Head of caudate nucleus (tissue), 42 donors: ENCODE results near the gene SRC.
A peak's percentile ranks its signal among the peaks of the same experiment; 100 is the strongest.

Source experiments
- DNase-seq, 42 donors: peaks; one replicate each; pipeline versions ENCODE4 v3.0.0 to v3.0.0-alpha.2; 2020 to 2021; ENCODE audit warnings: mixed read lengths in 7 of 42
- intact Hi-C: fragments of 100-400 bp; cut with DNase I; formaldehyde crosslinking; loops from one replicate; pipeline ENCODE4 v1.15.0; 2022

The SRC gene

DNA sequence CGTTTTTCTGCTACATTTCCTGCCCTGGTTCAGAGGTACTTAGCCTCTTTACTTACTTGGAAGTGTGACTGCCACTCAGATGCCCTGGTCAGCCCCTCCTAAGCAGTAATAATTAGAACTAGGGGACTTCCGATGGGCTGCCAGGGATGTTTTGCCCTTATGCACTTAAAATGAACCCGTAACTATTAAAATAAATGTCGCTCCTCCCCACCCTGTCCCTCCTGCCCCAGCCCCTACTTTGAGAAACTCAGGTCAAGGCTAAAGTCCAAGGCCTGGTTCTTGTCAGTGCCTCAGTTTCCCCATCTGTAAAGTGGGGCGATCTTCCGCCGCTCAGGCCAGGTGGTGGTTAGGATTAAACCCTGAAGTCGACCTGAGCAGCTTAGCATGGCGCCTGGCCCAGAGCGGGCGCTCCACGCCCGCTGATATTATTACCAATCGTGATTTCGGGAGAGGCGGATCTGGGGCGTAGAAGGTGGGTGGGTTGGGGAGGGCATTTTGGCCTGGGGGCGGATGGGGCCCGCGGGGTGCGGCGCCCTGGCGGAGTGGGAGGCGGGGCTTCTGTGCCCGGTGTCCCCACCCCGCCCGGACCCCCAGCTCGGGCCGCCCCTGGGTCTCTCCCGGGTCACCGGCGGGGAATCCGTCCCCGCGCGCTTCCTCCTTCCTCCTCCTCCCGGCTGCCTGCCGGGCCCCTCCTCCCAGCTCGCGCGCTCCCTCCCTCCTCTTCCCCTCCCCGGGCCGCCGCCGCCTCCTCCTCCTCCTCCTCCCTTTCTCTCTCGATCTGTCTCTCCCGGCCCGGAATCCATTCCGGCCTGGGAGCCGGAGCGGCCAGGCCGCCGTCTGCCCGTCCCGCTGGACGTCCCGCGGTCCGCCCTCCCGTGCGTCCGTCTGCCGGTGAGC lies at the start of gene SRC:
SRC (plus strand) TSS at position 802 of the 897 bp plus-strand sequence. CDS start 38,014 bp downstream, outside the sequence.
- intact Hi-C loops: no loop called here
- peak; percentile 35 to 92 (median 76) for DNase-seq

DNA sequence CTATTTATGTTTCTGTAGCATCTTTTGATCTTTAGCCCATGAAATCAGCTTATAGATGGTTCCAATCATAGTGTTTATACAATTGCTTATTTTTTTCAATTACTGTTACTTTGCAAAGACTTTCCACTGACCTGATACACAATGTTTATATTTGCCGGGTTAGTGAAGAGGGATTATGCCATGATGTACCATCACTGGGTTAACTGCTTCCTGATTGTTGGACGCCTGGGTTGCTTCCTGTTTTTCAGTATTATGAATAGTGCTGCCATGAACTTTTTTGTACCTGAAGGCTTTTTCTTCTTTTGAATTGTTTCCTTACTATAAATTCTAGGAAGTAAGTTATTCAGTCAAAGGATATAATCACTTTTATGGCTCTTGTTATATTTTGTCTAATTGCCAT lies 49.6 kb upstream of the SRC start:
- intact Hi-C loops: no loop called here
- no peak for DNase-seq

DNA sequence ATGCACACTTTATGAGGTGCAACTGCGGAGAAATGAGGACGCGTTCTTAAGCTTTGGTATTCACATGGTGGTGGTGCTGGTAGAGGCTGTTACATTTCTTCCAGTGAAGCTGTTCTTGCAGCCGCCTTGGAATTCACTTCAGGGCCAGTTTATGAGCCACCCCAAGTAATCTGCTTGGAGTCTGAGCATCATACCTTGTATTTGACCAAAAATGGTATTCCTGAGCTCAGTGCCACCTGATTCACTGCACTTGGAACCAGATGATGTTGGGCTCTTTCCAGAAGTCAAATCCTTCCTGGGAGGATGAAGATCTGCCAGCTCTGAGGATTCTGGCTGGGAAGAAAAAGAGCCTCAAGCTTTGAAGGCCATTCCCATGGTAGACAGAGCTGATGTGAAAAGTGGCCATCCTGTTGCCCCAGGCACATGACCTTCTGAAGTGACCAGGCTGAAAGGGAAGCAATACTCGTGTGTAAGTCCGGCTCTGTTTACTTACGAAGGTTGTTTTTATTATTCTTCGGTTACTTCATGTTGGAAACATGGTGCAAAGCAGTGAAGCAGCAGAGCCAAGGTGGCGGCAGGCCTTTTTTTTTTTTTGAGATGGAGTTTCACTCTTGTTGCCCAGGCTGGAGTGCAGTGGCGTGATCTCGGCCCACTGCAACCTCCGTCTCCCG lies 48.7 kb upstream of the SRC start:
- DNase-seq: no peak
- intact Hi-C loops: no loop called here

DNA sequence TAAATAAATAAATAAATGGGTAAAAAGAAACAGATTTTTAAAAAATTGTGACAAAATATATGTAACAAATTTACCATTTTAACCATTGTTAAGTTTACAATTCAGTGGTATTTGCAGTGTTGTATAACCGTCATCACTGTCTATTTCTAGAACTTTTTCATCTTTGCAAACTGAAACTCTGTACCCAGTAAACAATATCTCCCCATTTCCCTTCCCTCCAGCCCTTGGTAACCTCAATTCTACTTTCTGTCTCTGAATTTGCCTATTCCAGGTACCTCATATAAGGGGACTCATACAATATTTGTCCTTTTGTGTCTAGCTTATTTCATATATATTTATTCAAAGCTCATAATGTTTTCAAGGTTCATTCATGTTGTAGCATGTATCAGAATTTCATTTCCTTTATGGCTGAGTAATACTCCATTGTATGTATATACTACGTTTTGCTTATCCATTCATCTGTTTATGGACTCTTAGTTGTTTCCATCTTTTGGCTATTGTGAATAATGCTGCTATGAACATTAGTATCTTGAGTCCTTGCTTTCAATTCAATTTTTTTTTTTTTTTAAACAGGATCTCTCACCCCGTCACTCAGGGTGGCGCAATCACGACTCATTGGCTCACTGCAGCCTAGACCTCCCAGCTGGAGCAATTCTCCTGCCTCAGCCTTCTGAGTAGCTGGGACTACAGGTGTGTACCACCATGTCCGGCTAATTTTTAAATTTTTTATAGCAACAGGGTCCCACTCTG lies 47.6 kb upstream of the SRC start:
- DNase-seq: no peak
- intact Hi-C loops: no loop called here

DNA sequence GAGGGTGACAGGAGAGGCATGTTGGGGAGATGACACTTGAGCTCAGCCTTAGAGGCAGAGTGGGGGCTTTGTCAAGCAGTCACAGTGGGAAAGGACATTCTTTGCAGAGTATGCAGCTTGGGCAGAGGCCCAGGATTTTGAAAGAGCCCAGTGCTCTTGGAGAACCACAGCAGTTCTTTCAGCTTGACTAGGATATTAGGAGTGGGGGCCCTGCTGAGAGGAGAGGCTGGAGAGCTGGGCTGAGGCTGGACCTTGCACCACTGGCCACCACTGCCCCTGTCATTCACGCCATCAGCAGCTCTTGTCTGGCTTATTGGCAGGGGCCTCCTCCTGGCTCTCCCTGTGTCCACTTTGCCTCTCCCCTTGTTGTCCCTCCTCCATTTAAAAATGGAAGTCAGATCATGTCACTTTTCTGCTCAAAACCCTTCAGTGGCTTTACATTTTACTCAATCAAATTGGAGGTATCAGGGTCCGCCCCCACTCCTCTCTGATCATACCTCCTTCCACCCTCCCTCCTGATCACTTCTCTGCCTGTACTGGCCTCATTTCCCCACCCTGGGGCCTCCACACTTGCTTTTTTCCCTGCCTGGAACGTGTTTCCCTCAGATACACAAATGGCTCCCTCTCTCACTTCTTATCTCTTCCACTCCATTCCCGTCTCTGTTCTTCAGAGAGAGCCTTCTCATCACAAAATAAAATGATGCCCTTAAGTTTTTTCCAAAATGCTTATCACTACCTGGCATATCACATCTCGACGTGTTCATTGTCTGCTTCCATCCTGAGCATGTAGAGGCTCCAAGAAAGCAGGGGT lies 46.0 kb upstream of the SRC start:
- intact Hi-C loops: no loop called here
- peak in 12 of 42 donors; percentile 25 to 74 (median 34) for DNase-seq

DNA sequence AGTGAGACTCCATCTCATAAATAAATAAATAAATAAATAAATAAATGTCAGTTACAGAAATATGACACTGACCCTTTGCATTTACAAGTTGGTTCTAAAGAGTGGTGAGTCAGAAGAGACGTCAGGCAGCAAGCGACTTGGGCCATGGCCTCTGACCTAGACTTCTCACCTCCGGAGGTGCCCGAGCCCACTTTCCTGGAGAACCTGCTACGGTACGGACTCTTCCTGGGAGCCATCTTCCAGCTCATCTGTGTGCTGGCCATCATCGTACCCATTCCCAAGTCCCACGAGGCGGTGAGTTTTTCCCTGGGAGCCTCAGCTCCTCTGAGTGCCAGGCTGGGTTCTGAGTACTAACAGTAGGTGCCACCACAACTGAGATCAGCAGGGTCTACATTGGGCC lies 44.8 kb upstream of the SRC start:
- intact Hi-C loops: no loop called here
- DNase-seq: no peak

DNA sequence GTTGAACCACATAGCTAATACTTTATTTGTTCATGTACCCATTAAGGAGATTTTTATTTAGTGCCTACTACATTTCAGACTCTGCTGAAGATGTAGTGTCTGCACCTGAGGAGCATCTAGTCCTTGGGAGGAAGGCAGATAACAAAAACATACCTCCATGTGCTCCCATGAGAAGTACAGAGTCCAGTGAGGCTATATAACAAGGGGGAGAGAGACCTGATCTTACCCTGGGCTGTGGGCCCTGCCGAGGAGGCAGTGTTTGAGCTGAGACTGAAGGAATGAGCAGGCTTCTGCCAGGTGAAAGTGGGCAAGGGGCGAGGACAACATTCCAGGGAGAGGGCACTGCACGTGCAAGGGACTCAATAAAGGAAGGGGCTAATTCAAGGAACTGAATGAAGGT lies 44.4 kb upstream of the SRC start:
- no peak for DNase-seq
- intact Hi-C loops: no loop called here

DNA sequence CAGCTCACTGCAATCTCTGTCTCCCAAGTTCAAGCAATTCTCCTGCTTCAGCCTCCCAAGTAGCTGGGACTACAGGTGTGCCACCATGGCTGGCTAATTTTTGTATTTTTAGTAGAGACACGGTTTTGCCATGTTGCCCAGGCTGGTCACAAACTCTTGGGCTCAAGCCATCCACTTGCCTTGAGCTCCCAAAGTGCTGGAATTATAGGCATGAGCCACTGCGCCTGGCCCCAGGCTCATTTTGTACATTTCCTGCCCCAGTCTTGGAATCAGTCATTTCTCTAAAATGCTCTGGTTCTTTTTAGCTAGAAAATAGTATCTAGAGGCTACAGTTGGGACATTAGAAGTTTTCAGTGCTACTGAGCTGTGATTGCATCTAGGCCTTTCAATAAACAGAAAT lies 43.0 kb upstream of the SRC start:
- no peak for DNase-seq
- intact Hi-C loops: no loop called here

DNA sequence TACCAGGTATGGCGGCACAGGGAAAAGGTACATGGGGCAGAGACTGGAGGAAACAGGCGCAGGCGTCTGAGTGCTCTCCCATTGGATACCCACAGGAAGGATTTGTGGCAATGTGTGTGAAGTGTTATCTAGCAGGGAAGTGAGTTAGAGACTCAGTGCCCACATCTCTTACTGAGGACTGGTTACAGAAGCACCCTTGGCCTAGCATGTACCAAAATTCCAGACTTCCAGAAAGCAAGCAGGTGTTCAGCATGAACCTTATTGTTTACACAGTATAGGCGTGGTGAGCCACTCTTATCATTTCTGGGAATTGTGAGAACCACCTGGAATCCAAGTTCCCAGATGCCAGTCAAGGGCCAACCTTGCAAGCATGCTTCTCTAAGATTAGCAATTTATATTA lies 42.3 kb upstream of the SRC start:
- intact Hi-C loops: no loop called here

DNA sequence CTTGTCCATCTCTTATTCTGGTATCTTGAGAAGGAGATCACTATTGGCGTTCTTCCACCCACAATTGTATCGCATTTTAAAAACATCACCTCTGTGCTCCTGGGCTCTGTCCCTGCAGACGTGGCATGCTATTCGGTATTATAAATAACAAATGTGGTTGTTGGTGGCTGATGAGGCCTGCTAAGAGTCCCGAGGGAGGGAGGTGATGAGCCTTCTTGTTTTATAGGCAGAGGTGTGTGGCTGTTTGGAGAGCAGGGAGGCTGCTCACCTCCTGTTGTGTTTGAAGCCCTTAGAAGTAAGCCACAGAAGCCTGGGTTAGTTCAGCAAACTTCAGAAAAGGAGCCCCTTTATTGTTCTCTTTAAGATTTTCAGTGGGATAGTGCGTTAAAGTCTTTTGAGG lies 40.9 kb upstream of the SRC start:
- no peak for DNase-seq
- intact Hi-C loops: no loop called here

More for the DNA sequence above, 42.3 kb upstream of the SRC start:
- no peak for DNase-seq

DNA sequence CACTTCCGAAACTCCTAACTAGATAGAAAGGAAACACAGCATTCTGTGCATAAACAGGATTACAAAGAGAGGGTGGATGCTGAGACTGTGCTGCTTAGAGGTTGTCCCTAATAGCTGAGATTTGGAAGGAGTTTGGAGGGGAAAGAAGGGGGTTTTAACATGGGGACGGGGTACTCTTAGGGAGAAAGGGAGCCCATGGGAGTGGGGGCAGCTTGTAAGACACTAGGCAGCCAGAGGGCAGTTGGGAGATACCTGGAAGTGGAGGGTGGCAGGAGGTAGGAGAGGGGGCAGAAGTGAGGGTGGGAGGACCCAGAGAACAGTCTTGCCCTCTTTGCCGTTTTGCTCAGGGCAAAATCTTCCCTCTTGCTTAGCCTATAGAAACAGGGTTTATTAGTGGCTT lies 40.1 kb upstream of the SRC start:
- intact Hi-C loops: no loop called here
- DNase-seq: no peak

DNA sequence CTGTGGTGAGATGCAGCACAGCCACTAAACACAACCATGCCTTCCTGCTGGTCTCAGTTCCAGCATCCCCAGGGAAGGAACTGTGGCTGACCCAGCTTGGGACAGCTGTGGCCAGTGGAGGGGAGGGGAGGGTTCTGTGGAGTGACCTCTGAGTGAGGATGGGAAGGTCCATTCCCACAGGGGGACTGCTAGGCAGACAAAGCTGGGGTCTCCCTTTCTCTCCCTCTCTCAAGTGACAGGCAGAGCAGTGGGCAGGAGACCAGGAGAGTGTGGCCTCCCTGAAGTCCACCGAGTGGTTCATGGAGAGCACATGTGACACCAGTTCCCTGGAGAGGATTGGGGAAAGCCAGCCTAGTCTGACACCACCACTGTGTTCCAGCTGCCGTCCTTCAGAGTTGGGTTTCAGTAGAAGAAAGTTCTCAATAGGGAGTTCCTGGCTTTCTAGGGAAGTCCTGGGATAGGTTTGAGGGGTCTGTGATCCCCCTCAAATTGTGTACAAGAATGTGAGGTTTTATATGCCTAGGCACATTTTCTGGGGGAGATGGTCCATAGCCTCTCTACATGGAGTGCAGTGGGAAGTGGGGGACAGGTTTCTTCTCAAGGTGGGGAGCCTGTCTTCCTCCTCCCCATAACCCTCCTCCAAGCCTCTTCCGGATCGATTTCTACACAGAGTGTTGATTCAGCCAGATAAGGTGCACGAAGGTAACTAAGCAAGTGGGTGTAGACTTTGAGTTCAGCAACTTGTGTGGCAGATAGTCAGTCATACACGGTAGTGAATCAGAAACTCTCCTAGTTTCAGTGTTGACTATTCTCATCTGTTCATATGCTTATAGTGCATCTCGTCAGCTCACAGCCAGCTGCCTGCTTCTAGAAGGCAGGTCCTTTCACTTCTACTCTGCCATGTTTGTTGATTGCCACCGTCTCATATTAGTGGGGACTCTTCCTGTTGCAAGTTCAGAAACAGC lies 37.6 kb upstream of the SRC start:
- intact Hi-C loops: no loop called here
- peak in 4 of 42 donors; percentile 15 to 55 (median 40) for DNase-seq

DNA sequence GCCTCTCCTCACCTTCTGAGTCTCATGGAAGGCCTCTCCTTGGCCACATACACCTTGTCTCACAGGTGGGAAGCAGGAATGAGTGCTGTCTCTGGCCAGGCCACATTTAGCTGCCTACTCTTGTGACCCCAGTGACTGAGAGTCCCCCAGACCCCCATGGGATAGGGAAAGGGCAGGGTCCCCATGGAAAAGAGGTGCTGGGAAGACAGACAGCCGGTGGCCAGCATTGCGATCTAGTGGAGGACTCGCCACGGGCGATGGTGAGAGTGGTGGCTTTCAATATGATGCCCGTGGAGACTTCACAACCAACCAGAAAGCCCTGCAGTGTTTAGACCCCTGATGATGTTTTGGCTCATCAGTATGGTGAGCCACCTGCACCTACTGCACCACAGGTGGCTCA lies 36.6 kb upstream of the SRC start:
- DNase-seq: no peak
- intact Hi-C loops: no loop called here

DNA sequence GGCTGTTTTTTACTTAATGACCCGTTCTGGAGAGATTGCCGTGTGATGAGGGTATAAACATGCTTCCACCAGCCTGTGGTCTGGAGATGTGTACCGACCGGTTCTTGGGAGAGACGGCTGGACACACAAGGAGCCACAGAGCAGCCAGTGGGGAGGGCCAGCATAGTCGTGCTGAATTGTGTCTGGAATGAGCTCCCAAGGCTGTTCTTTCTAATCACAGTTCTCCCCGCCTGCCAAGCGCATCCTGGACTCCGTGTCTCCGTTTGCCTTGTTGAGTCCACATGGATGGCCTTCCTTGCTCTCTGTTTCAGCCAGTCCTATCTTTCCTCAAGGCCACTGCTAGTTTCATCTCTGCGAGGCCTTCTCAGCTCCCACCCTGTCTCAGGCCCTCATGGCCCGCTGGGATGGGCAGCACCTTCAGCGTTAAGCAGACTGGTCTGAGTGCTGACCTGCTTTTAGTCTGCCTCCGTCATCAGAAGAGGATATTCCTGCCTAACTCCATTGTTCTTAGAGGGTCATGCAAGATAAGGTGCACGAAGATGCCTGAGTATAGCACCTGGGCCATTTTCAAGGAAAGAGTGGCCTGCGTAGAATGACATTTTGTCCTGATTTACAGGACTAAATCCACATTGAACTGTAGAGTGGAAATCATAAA lies 35.9 kb upstream of the SRC start:
- DNase-seq: no peak
- intact Hi-C loops: no loop called here

DNA sequence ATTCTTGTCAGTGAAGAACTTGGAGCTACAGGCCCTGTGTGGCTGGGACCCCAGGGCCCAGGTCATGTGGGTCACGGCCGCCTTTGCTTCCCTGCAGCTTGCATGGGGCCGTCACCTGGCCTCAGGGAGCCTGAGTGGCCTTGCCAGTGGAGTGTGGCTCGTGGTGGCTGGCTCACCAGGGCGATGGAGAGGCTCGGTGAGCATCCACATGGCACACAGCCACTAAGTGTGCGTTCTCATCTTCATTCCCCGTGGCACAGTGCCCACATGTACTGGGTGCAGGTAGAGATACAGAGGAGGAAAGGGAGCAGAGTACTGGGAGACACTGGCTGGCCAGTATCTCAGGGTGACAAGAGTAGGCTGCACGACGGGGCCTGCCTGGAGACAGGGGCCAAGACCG lies 35.0 kb upstream of the SRC start:
- intact Hi-C loops: no loop called here
- no peak for DNase-seq

DNA sequence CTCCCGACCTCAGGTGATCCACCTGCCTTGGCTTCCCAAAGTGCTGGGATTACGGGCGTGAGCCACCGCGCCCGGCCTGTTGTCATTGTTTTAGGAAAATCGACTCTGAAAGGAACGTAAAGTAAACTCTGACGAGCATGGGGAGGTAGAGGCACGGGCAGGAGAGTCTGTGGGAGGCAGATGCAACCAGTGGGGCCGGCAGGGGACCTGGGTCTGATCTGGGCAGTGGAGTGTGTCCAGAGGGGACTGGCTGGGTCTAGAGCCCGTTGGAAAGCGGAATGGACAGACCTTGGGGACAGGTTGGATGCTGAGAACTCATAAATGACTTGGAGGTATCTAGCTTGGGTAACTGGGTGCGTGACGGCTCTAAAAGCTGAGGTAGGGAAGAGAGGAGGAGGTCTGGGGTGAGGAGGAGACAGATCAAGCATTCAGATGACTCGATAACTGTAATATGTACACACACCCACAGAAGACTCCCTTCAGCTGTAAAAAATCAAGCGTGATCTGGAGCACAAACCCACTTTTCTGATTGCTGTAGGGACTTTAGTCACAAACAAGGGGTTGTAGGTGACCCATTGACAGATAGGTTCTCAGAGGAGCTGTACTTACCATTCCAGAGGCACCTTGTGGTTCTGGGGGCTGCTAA lies 34.1 kb upstream of the SRC start:
- DNase-seq: peak in 6 of 42 donors; percentile 17 to 55 (median 33)
- intact Hi-C loops: no loop called here

DNA sequence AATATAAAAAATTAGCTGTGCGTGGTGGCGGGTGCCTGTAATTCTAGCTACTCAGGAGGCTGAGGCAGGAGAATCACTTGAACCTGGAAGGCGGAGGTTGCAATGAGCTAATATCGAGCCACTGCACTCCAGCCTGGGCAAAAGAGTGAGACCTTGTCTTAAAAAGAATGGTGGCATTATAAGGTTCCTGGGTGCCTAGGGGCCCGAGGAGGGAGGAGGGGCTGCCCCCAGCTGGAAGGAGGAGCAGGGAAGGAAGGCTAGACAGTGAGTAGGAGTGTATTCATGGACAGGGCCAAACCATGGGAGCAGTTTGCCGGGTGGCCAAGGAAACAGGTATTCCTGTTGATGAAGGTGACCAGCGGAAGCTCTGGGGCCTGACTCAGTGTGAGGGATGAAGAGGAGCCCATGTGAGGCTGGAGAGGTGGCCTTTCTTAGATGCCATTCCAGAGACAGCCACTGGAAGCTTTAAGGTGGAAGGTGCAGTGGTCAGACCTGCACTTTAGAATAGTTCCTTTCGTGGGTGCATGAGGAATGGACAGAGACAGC lies 32.3 kb upstream of the SRC start:
- intact Hi-C loops: no loop called here
- no peak for DNase-seq
